BLaER1 (cell line): ENCODE data around the gene TUBB2A.
"Not testable (repeated sequence)": the region's sequence is repeated elsewhere in the genome, so short reads cannot be mapped to it uniquely, and the experiment has no call there.

Experiments
- H3K27ac ChIP-seq: shearing (Covaris generic); formaldehyde crosslinking; 2 replicates; pipeline ENCODE4 v1.8.1; 2022
- H3K27me3 ChIP-seq: shearing (Covaris generic); formaldehyde crosslinking; 2 replicates; pipeline ENCODE4 v1.8.1; 2022
- H3K36me3 ChIP-seq: shearing (Covaris generic); formaldehyde crosslinking; 2 replicates; pipeline ENCODE4 v1.8.1; 2022
- H3K4me1 ChIP-seq: shearing (Covaris generic); formaldehyde crosslinking; 2 replicates; pipeline ENCODE4 v1.8.1; 2022
- H3K4me2 ChIP-seq: shearing (Covaris generic); formaldehyde crosslinking; 2 replicates; pipeline ENCODE4 v1.8.1; 2022
- H3K4me3 ChIP-seq: shearing (Covaris generic); formaldehyde crosslinking; 2 replicates; pipeline ENCODE4 v1.8.1; 2022
- H3K9ac ChIP-seq: shearing (Covaris generic); formaldehyde crosslinking; 2 replicates; pipeline ENCODE4 v1.8.1; 2022
- H3K9me3 ChIP-seq: shearing (Covaris generic); formaldehyde crosslinking; 2 replicates; pipeline ENCODE4 v1.8.1; 2022
- H4K20me1 ChIP-seq: shearing (Covaris generic); formaldehyde crosslinking; 2 replicates; pipeline ENCODE4 v1.8.1; 2022
- Cebpa-rat ChIP-seq: shearing (Covaris generic); IDR thresholded peaks from 2 replicates; pipeline ENCODE4 v1.8.1; 2022

Gene TUBB2A

DNA sequence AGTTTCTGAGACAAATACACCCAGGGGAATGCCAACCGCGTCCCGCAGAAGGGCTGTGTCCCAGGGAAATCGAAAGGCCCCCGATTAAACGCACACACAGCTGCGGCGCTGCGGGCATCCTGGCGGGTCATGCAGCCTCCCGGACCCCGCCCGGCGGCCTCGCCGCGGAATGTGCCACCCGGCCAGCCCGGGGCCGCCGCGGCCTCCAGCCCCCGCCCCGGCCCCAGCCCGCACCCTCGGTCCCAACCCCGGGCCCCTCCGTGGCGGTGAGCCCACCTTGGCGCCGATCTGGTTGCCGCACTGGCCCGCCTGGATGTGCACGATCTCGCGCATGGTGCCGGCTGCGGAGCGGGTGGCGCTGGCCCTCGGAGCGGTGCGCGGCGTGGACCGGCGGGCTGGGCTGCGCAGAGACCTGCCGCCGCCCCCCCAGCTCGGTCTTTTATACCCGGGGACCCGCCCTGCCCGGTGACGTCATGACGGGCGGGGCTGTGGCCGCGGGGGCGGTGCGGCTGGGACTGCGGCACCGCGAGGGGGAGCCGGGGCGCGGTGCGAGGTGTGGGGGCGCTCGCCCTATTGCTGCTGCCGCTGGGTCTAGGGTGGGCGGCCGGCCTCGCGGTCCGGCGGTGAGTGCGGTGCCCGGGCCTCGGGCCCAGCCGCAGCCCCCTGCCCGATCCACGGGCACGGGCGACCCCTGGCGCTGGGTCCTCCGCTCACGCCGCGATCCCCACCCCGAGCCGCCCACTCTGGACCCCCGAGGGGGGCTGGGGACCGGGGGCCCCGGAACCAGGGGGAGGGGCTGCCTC, at the start of gene TUBB2A:
TUBB2A (minus strand) TSS at position 414 of the 803 bp plus-strand sequence; CDS start at position 333, 81 bp downstream.
- no peak for TF ChIP-seq Cebpa-rat
- H3K27ac ChIP-seq, result peak within 1 kb of the TSS; percentile 72
- H3K4me3 ChIP-seq, result peak within 1 kb of the TSS; percentile 81
- peaks cover 3% of the 10 kb centered on the region; the same call in 1 of the 2 replicates for H3K27me3 ChIP-seq
- H4K20me1 ChIP-seq, result no peaks in the 10 kb centered on the region
- peaks cover 36% of the 10 kb centered on the region for H3K4me1 ChIP-seq
- H3K9me3 ChIP-seq, result no peaks in the 10 kb centered on the region
- H3K4me2 ChIP-seq, result peak within 1 kb of the TSS; percentile 99
- H3K36me3 ChIP-seq, result peaks cover 7% of the 10 kb centered on the region; the same call in 1 of the 2 replicates
- peak within 1 kb of the TSS; percentile 79 for H3K9ac ChIP-seq

DNA sequence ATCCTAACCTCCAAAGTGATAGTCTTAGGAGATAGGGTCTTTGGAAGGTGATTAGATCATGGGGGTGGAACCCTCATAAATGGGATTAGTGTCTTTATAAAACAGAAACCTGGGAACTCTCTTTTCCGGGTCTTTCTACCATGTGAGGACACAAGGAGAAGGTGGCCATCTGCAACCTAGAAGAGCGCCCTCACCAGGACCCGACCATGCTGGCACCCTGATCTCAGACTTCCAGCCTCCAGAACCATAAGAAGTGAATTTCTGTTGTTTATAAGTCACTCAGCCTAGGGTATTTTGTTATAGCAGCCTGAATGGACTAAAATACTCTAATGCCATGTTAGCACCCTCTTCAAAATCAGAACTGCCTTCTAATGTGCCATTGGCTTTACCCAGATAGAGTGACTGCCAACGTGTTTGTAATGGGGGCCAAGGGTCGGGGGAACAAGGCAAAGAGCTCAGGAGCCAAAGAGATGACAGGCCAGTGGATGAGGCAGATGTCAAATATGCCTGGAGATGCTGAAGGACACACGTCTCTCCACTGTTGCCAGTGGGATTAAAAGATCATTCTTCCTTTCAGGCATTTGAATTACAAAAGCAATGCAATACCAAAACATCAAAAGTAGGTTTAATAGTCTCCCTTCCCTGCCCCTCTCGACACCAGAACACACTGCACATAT, 49.1 kb upstream of the TUBB2A start:
- no peaks in the 10 kb centered on the region for H3K36me3 ChIP-seq
- H3K4me1 ChIP-seq, result peaks cover 17% of the 10 kb centered on the region
- no peaks in the 10 kb centered on the region for H4K20me1 ChIP-seq
- no peaks in the 10 kb centered on the region; the same call in 1 of the 2 replicates for H3K9me3 ChIP-seq
- TF ChIP-seq Cebpa-rat, result no peak
- no peak overlapping the region for H3K27ac ChIP-seq
- no peaks in the 10 kb centered on the region for H3K27me3 ChIP-seq
- no peak overlapping the region for H3K9ac ChIP-seq
- H3K4me2 ChIP-seq, result no peak overlapping the region
- no peak overlapping the region for H3K4me3 ChIP-seq

DNA sequence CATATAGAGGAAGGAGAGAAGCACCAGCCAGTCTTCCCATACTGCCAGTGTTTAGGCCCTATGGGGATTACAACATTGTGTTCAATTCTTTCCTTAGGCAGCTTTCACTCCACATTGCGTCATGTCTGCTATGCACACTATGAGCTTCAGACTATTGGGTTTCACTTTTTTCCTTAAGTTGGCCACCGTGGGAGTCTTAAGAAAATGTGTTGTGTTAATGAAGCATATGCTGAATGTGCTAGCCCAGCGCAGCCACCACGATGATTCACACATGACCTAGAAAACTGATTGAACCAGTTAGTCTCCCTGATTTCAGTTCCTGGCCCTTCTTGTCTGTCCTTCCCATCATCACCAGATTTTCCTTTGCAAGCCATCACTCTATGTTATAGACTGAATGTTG, 48.6 kb upstream of the TUBB2A start:
- Histone ChIP-seq H3K27me3 (no peaks in the 10 kb centered on the region), H4K20me1 (no peaks in the 10 kb centered on the region), H3K27ac (no peak overlapping the region), H3K4me1 (peaks cover 12% of the 10 kb centered on the region), H3K36me3 (no peaks in the 10 kb centered on the region), H3K4me3 (no peak overlapping the region), H3K9me3 (no peaks in the 10 kb centered on the region; the same call in none of the 2 replicates), H3K9ac (no peak overlapping the region), H3K4me2 (no peak overlapping the region)
- no peak for TF ChIP-seq Cebpa-rat

DNA sequence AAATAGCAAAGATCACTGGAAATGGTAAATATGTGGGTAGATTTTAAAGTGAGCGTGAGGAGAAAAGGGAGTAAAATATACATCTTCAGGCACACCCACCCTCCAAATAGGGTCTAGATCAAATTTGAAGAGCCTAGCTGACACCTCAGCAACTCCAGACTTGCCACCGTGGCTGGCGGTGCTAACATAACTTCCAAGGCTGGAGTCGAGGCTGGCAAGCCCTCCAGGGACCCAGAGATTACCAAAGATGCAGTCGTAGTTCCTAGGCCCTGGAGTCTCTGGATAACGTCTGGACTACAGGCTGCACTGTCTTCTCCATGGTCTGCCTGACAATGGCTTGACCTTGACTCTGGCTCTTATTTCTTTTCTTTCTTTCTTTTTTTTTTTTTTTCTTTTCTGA, 47.6 kb upstream of the TUBB2A start:
- H3K9ac ChIP-seq, result no peak overlapping the region
- TF ChIP-seq Cebpa-rat, result no peak
- no peaks in the 10 kb centered on the region for H4K20me1 ChIP-seq
- no peak overlapping the region for H3K4me3 ChIP-seq
- no peak overlapping the region for H3K27ac ChIP-seq
- H3K4me2 ChIP-seq, result no peak overlapping the region
- no peaks in the 10 kb centered on the region for H3K36me3 ChIP-seq
- H3K9me3 ChIP-seq, result no peaks in the 10 kb centered on the region; the same call in none of the 2 replicates
- H3K27me3 ChIP-seq, result no peaks in the 10 kb centered on the region
- peaks cover 9% of the 10 kb centered on the region for H3K4me1 ChIP-seq

DNA sequence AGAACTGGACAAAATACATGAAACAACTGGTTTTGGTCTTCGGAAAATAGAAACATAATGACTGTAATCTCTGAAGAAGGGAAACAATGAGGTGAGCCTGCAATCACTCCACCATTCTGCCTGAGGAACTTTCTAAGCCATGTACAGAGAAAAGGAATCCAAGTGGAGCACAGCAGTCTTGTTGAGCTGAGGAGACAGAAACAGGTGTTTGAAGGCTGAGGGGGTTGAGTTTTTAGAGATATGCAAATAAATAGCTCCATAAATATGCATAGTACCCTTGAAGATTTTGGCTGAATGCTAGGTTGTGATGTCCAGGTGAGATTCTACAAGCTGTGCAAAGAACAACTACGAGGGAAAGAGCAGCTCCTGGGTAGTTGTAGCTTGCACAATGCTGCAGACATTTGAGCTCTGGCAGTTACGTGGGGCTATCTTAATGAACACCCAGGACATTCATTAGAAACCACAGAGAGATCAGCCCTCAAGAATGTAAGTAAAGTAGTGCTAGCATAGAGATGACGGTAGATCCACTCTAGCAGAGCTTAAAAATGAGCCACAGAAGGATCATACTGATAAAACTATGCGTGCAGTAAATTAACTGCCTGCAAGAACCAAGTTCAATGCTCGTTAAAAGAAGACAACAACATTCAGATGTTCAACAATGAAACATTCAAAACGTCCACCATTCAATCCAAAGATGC, 45.8 kb upstream of the TUBB2A start:
- no peak overlapping the region for H3K4me3 ChIP-seq
- peaks cover 9% of the 10 kb centered on the region for H3K9me3 ChIP-seq
- no peaks in the 10 kb centered on the region for H3K27me3 ChIP-seq
- H4K20me1 ChIP-seq, result no peaks in the 10 kb centered on the region
- no peak for TF ChIP-seq Cebpa-rat
- H3K4me2 ChIP-seq, result no peak overlapping the region
- no peak overlapping the region for H3K27ac ChIP-seq
- no peaks in the 10 kb centered on the region for H3K36me3 ChIP-seq
- H3K9ac ChIP-seq, result no peak overlapping the region
- H3K4me1 ChIP-seq, result peaks cover 9% of the 10 kb centered on the region

DNA sequence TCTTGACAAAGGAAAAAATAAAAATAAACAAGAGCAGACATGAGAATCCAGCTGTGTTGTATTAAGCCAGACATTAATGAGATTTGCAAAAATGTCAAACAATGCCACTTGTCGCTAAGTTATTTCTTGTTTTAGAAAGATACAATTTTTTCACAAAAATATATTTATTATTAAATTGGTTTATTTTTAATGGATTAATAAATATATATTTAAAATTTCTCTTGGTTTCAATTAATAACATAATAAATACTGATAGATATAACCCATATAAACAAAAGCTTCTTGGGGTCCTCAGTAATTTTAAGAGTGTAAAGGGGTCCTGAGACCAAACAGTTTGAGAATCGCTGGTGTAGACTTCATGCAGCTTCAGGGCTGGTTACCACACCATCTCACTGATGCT, 44.0 kb upstream of the TUBB2A start:
- Histone ChIP-seq H3K9ac (no peak overlapping the region), H3K4me1 (peaks cover 9% of the 10 kb centered on the region), H4K20me1 (no peaks in the 10 kb centered on the region), H3K27me3 (no peaks in the 10 kb centered on the region), H3K4me3 (no peak overlapping the region), H3K4me2 (no peak overlapping the region), H3K9me3 (peaks cover 9% of the 10 kb centered on the region), H3K36me3 (no peaks in the 10 kb centered on the region), H3K27ac (no peak overlapping the region)
- TF ChIP-seq Cebpa-rat, result no peak

DNA sequence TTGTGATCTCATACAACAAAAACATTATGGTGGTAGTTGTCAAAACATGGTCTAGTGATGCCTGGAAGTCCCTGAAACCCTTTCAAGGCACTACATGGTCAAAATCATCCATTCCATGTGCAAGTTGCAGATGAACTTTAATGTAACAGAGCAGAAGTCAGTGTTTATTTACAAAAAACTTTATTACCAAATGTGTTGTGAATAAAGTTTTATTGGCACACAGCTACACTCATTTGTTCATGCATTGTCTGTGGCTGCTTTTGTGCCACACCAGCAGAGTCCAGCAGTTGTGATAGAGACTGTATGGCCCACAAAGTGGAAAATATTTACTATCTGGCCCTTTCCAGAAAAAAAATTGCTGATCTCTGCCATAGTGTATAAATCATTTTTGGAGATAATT, 43.3 kb upstream of the TUBB2A start:
- H3K4me1 ChIP-seq, result peaks cover 13% of the 10 kb centered on the region
- H3K9ac ChIP-seq, result no peak overlapping the region
- no peaks in the 10 kb centered on the region for H3K27me3 ChIP-seq
- no peak for TF ChIP-seq Cebpa-rat
- H3K4me2 ChIP-seq, result no peak overlapping the region
- no peak overlapping the region for H3K27ac ChIP-seq
- no peaks in the 10 kb centered on the region for H3K36me3 ChIP-seq
- H3K4me3 ChIP-seq, result no peak overlapping the region
- no peaks in the 10 kb centered on the region for H4K20me1 ChIP-seq
- peaks cover 9% of the 10 kb centered on the region for H3K9me3 ChIP-seq

DNA sequence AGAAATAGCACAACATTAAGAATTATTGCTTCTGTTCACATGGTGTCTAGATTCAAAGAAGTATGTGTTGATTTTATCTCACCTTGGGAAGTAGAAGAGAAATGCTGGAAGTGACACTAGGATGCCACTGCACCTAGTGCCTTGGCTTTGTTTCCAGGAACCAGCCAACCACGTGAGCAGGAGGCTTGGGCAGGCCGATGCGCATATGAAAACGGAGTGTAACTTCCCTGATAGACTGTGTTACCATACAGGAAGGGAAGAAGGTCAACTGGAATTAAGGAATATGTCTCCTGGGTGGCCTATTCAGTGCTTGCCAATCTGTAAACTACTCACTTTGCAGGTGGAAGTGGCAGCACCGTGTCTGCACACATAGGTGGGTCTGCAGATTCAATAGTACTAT, 42.0 kb upstream of the TUBB2A start:
- no peak overlapping the region for H3K27ac ChIP-seq
- H3K4me1 ChIP-seq, result peaks cover 23% of the 10 kb centered on the region
- no peaks in the 10 kb centered on the region for H3K36me3 ChIP-seq
- no peak for TF ChIP-seq Cebpa-rat
- no peaks in the 10 kb centered on the region for H4K20me1 ChIP-seq
- no peak overlapping the region for H3K9ac ChIP-seq
- H3K4me3 ChIP-seq, result no peak overlapping the region
- H3K4me2 ChIP-seq, result no peak overlapping the region
- H3K27me3 ChIP-seq, result no peaks in the 10 kb centered on the region
- H3K9me3 ChIP-seq, result peaks cover 9% of the 10 kb centered on the region

DNA sequence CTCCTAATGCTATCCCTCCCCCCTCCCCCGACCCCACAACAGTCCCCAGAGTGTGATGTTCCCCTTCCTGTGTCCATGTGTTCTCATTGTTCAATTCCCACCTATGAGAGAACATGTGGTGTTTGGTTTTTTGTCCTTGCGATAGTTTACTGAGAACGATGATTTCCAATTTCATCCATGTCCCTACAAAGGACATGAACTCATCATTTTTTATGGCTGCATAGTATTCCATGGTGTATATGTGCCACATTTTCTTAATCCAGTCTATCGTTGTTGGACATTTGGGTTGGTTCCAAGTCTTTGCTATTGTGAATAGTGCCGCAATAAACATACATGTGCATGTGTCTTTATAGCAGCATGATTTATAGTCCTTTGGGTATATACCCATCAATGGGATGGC, 40.4 kb upstream of the TUBB2A start:
- H3K4me3 ChIP-seq, H3K27ac ChIP-seq, H3K27me3 ChIP-seq, H3K9me3 ChIP-seq, H4K20me1 ChIP-seq, H3K9ac ChIP-seq, H3K36me3 ChIP-seq, H3K4me2 ChIP-seq: not testable (repeated sequence)
- peaks cover 20% of the 10 kb centered on the region for H3K4me1 ChIP-seq

DNA sequence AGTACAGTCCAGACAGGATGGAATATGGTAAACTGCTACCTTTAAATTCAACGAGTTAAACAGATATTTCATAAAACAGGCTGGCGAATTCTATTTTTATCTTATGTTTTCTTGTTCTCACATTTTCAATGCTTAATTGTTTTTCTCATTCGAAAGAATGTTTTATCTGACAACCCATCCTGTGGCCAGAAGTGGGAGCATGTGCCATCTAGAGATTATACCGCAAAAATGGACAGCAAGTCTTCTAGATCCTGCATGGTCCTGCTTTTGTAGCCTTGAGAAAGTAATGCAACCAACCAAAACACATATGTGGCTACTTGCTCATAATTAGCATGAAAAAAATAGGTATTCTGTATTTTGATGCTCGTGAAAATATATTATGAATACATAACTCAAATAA, 39.4 kb upstream of the TUBB2A start:
- TF ChIP-seq Cebpa-rat, result no peak
- H3K4me2 ChIP-seq, result no peak overlapping the region
- no peak overlapping the region for H3K27ac ChIP-seq
- H3K36me3 ChIP-seq, result no peaks in the 10 kb centered on the region
- peaks cover 9% of the 10 kb centered on the region for H3K9me3 ChIP-seq
- no peaks in the 10 kb centered on the region for H3K27me3 ChIP-seq
- peaks cover 20% of the 10 kb centered on the region for H3K4me1 ChIP-seq
- H4K20me1 ChIP-seq, result no peaks in the 10 kb centered on the region
- no peak overlapping the region for H3K9ac ChIP-seq
- no peak overlapping the region for H3K4me3 ChIP-seq
